CD4-positive, CD25-positive, alpha-beta regulatory T cell (primary cell): ENCODE measurements around the gene TMEM163. TPM values are rescaled to one million over a fixed set of nuclear protein-coding genes. Genes with fewer than 3 reads are reported as not detected.
"Not testable (repeated sequence)": the region's sequence is repeated elsewhere in the genome, so short reads cannot be mapped to it uniquely, and the experiment has no call there.

Source experiments
- ATAC-seq, 2 donors: fragments of 150-1000 bp; cut with Tn5 transposase; one replicate each; pipeline ENCODE4 v1.10.0; 2021; ENCODE audit warnings: low read depth in 2 of 2, moderate number of reproducible peaks in 2 of 2, moderate library complexity in 1 of 2
- DNase-seq, 3 donors: peaks; one replicate each; pipeline versions ENCODE4 v3.0.0 to v3.0.0-alpha.2; 2012 to 2022; ENCODE audit warnings: mixed read lengths in 1 of 3
- H3K27ac ChIP-seq: one replicate; pipeline ENCODE4 v1.7.0; 2013; ENCODE audit warnings: mild to moderate bottlenecking, low read length; ENCODE audit not compliant: insufficient read depth, poor library complexity, severe bottlenecking
- H3K27me3 ChIP-seq: one replicate; pipeline ENCODE4 v1.7.0; 2013; ENCODE audit warnings: low read length; ENCODE audit not compliant: control insufficient read depth, insufficient read depth
- H3K36me3 ChIP-seq: one replicate; pipeline ENCODE4 v1.7.0; 2013; ENCODE audit warnings: mild to moderate bottlenecking, low read length, moderate library complexity; ENCODE audit not compliant: control insufficient read depth, insufficient read depth
- H3K4me1 ChIP-seq: 2 replicates; pipeline ENCODE4 v1.7.0; 2013; ENCODE audit warnings: mild to moderate bottlenecking, low read length; ENCODE audit not compliant: insufficient read depth, control insufficient read depth, poor library complexity, severe bottlenecking
- H3K4me3 ChIP-seq: one replicate; pipeline ENCODE4 v1.7.0; 2013; ENCODE audit warnings: low read depth, mild to moderate bottlenecking, low read length, moderate library complexity
- H3K9me3 ChIP-seq, 2 experiments: 1 replicate in 1 of 2; 2 replicates in 1 of 2; pipeline ENCODE4 v1.7.0; 2013; ENCODE audit warnings: low read length in 2 of 2, mild to moderate bottlenecking in 1 of 2, moderate library complexity in 1 of 2; ENCODE audit not compliant: control insufficient read depth in 2 of 2
- H3K27ac Mint-ChIP-seq, 3 donors: one replicate each; pipeline ENCODE4 v1.8.0; 2020 to 2022; ENCODE audit warnings: mild to moderate bottlenecking in 3 of 3, mixed read lengths in 3 of 3, moderate library complexity in 2 of 3
- H3K27me3 Mint-ChIP-seq: one replicate; pipeline ENCODE4 v1.8.0; 2022; ENCODE audit warnings: mild to moderate bottlenecking, mixed read lengths
- H3K36me3 Mint-ChIP-seq: one replicate; pipeline ENCODE4 v1.8.0; 2020; ENCODE audit warnings: mixed read lengths
- H3K4me1 Mint-ChIP-seq, 4 donors: one replicate each; pipeline ENCODE4 v1.8.0; 2020 to 2022; ENCODE audit warnings: mixed read lengths in 4 of 4, mild to moderate bottlenecking in 1 of 4
- H3K4me3 Mint-ChIP-seq, 4 donors: one replicate each; pipeline ENCODE4 v1.8.0; 2020 to 2022; ENCODE audit warnings: mild to moderate bottlenecking in 4 of 4, mixed read lengths in 4 of 4, moderate library complexity in 3 of 4
- H3K9me3 Mint-ChIP-seq, 7 donors: one replicate each; pipeline ENCODE4 v1.8.0; 2020 to 2022; ENCODE audit warnings: mixed read lengths in 7 of 7, mild to moderate bottlenecking in 3 of 7, moderate library complexity in 2 of 7
- polyA plus RNA-seq, 4 donors: library from polyadenylated mRNA; unstranded; fragments of 300-500 nt; fragmentation: Illumina TruSeq; gene quantifications; one replicate each; pipeline ENCODE4 v1.2.3, GENCODE V29; 2021
- total RNA-seq: library from RNA; stranded (reverse); gene quantifications from one replicate; pipeline ENCODE4 v1.2.3, GENCODE V29; 2022

TMEM163 gene
- total and polyA plus RNA-seq, 5 donors from 2014 or later = 0.08 to 1.0 (median 0.33) TPM

GRCh38 chr2:134591526-134591925, 127.3 kb downstream of the TMEM163 start:
- Mint-ChIP-seq H3K9me3 (peaks cover 3 to 32% (median 10%) of the 10 kb centered on the region in 7 donors), H3K4me1 (no peaks in the 10 kb centered on the region), H3K4me3 (no peak overlapping the region), H3K27me3 (peaks cover 20% of the 10 kb centered on the region), H3K27ac (no peak overlapping the region), H3K36me3 (no peaks in the 10 kb centered on the region)
- Histone ChIP-seq H3K27ac (no peak overlapping the region), H3K4me1 (no peaks in the 10 kb centered on the region), H3K36me3 (no peaks in the 10 kb centered on the region), H3K4me3 (no peak overlapping the region), H3K27me3 (no peaks in the 10 kb centered on the region), H3K9me3 (peaks cover 14 to 22% of the 10 kb centered on the region in 2 experiments)
- ATAC-seq = no peak
- no peak for DNase-seq

GRCh38 chr2:134590679-134591078, 128.1 kb downstream of the TMEM163 start:
- Histone ChIP-seq H3K4me1 (no peaks in the 10 kb centered on the region), H3K27ac (no peak overlapping the region), H3K9me3 (peaks cover 14 to 22% of the 10 kb centered on the region in 2 experiments), H3K27me3 (no peaks in the 10 kb centered on the region), H3K36me3 (no peaks in the 10 kb centered on the region), H3K4me3 (no peak overlapping the region)
- H3K36me3 Mint-ChIP-seq = no peaks in the 10 kb centered on the region
- peaks cover 17% of the 10 kb centered on the region for H3K27me3 Mint-ChIP-seq
- peaks cover 3 to 32% (median 10%) of the 10 kb centered on the region in 7 donors for H3K9me3 Mint-ChIP-seq
- no peaks in the 10 kb centered on the region for H3K4me1 Mint-ChIP-seq
- ATAC-seq (no peak), DNase-seq (no peak)
- no peak overlapping the region for H3K27ac Mint-ChIP-seq
- H3K4me3 Mint-ChIP-seq = no peak overlapping the region

DNA sequence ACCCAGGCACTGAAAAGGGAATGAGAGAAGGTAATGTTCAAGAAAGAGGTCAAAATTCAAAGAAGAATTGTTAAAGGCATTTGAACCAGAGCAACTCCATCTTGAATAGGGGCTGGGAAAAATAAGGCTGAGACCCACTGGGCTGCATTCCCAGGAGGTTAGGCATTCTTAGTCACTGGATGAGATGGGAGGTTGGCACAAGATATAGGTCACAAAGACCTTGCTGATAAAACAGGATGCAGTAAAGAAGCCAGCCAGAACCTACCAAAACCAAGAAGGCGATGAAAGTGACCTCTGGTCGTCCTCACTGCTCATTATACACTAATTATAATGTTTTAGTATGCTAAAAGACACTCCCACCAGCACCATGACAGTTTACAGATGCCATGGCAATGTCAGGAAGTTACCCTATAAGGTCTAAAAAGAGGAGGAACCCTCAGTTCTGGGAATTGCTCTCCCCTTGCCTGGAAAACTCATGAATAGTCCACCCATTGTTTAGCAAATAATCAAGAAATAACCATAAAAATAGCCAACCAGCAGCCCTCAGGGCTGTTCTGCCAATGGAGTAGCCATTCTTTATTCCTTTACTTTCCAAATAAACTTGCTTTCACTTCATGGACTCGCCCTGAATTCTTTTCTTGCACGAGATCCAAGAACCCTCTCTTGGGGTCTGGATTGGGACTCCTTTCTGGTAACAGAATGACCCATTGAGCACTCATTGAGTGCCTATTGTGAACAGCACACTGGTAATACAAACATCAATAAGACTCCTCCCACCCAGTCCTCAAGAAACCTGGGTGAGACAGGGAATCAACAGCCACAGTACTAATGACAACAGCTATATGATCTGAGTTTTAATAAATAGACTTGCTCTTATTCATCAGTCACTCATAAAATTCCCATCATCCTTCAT, 129.4 kb downstream of the TMEM163 start:
- not testable (repeated sequence) for H3K36me3 Mint-ChIP-seq, H3K4me1 ChIP-seq, DNase-seq, H3K27me3 ChIP-seq, H3K4me3 ChIP-seq, H3K4me3 Mint-ChIP-seq, H3K4me1 Mint-ChIP-seq, H3K27ac ChIP-seq, H3K36me3 ChIP-seq, ATAC-seq, H3K27ac Mint-ChIP-seq
- H3K27me3 Mint-ChIP-seq = peaks cover 13% of the 10 kb centered on the region
- H3K9me3 ChIP-seq = peaks cover 14 to 22% of the 10 kb centered on the region in 2 experiments
- peaks cover 3 to 31% (median 10%) of the 10 kb centered on the region in 7 donors for H3K9me3 Mint-ChIP-seq

- H3K27ac ChIP-seq = no peak overlapping the region
- H3K4me3 ChIP-seq = no peak overlapping the region
- Mint-ChIP-seq H3K9me3 (peaks cover 4 to 31% (median 8%) of the 10 kb centered on the region in 7 donors), H3K27me3 (peaks cover 10% of the 10 kb centered on the region), H3K4me1 (no peaks in the 10 kb centered on the region), H3K36me3 (no peaks in the 10 kb centered on the region), H3K27ac (no peak overlapping the region), H3K4me3 (no peak overlapping the region)
- H3K36me3 ChIP-seq = no peaks in the 10 kb centered on the region
- no peak for DNase-seq
- ATAC-seq = no peak
- peaks cover 14 to 22% of the 10 kb centered on the region in 2 experiments for H3K9me3 ChIP-seq
- no peaks in the 10 kb centered on the region for H3K4me1 ChIP-seq
- H3K27me3 ChIP-seq = no peaks in the 10 kb centered on the region
Observed at GRCh38 chr2:134588556-134588955, 130.2 kb downstream of the TMEM163 start.

GRCh38 chr2:134586326-134586965, 132.4 kb downstream of the TMEM163 start:
- no peak for DNase-seq
- Histone ChIP-seq H3K27me3 (no peaks in the 10 kb centered on the region), H3K4me3 (no peak overlapping the region), H3K27ac (no peak overlapping the region), H3K4me1 (peaks cover 4% of the 10 kb centered on the region), H3K36me3 (no peaks in the 10 kb centered on the region), H3K9me3 (peaks cover 11 to 18% of the 10 kb centered on the region in 2 experiments)
- Mint-ChIP-seq H3K27ac (no peak overlapping the region), H3K27me3 (peaks cover 14% of the 10 kb centered on the region), H3K4me3 (no peak overlapping the region), H3K36me3 (no peaks in the 10 kb centered on the region), H3K9me3 (peaks cover 4 to 29% (median 6%) of the 10 kb centered on the region in 7 donors), H3K4me1 (no peaks in the 10 kb centered on the region)
- peak in 1 of 2 donors; percentile 28 for ATAC-seq

DNA sequence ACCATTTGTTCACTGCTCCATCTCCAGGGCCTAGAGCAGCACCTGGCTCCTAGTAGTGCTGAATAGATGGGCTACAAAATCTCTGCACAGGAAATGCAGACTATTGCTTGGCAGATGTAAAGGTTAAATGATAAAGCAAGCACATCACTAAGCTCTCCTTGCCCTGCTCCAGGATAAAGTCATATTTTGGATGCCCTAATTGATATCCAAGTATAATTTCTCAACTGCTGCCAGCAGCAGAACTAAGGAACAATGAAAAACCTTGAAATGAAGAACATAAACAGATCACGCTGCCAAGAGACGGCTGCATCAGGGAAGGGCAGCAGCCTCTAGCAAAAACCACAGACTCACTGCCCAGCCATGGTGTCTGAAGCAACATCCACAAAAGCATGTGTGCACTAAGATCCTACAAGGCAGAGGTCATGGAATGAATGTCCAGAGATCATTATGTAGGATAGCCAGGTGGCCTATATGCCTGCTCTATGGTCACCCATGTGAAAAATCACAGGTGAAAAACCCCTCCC, 134.7 kb downstream of the TMEM163 start:
- H3K4me3 Mint-ChIP-seq = no peak overlapping the region
- ATAC-seq (no peak), DNase-seq (no peak)
- Histone ChIP-seq H3K36me3 (no peaks in the 10 kb centered on the region), H3K9me3 (no peaks in the 10 kb centered on the region), H3K27me3 (no peaks in the 10 kb centered on the region), H3K27ac (no peak overlapping the region), H3K4me3 (no peak overlapping the region), H3K4me1 (peaks cover 4% of the 10 kb centered on the region)
- no peaks in the 10 kb centered on the region for H3K36me3 Mint-ChIP-seq
- peaks cover 0 to 7% (median 3%) of the 10 kb centered on the region in 7 donors for H3K9me3 Mint-ChIP-seq
- H3K4me1 Mint-ChIP-seq = no peaks in the 10 kb centered on the region
- H3K27ac Mint-ChIP-seq = no peak overlapping the region
- H3K27me3 Mint-ChIP-seq = peaks cover 8% of the 10 kb centered on the region

- H3K9me3 ChIP-seq = no peaks in the 10 kb centered on the region
- H3K27ac Mint-ChIP-seq = no peak overlapping the region
- H3K4me1 ChIP-seq = peaks cover 4% of the 10 kb centered on the region
- H3K4me1 Mint-ChIP-seq = no peaks in the 10 kb centered on the region
- peaks cover 0 to 3% (median under 1%) of the 10 kb centered on the region in 7 donors for H3K9me3 Mint-ChIP-seq
- H3K36me3 Mint-ChIP-seq = no peaks in the 10 kb centered on the region
- ATAC-seq (no peak), DNase-seq (no peak)
- no peaks in the 10 kb centered on the region for H3K36me3 ChIP-seq
- H3K27me3 ChIP-seq = no peaks in the 10 kb centered on the region
- no peak overlapping the region for H3K4me3 Mint-ChIP-seq
- peaks cover 4% of the 10 kb centered on the region for H3K27me3 Mint-ChIP-seq
- H3K27ac ChIP-seq = no peak overlapping the region
- H3K4me3 ChIP-seq = no peak overlapping the region
Observed at GRCh38 chr2:134583462-134583861, 135.3 kb downstream of the TMEM163 start.
